Activated naive CD8-positive, alpha-beta T cell treated with anti-CD3 and anti-CD28 coated beads, Interleukin-2, amount 50 U/mL, for 16 hours (primary cell): ENCODE measurements around the gene C19orf53.

Source experiments
- DNase-seq: peaks from one replicate; pipeline ENCODE4 v3.0.0-alpha.2; 2020; ENCODE audit warnings: low read depth, low spot score

The C19orf53 gene

GRCh38 chr19:13825489-13826441, 51.5 kb downstream of the C19orf53 start:
- no peak for DNase-seq

GRCh38 chr19:13826652-13827235, 52.5 kb downstream of the C19orf53 start:
- no peak for DNase-seq

- DNase-seq = no peak
Observed at GRCh38 chr19:13827656-13828055, 53.4 kb downstream of the C19orf53 start.
